ENCODE results near the gene HEPHL1. TPM values are rescaled to one million over a fixed set of nuclear protein-coding genes. Genes with fewer than 3 reads are reported as not detected.

HEPHL1 gene
- total RNA-seq, 4 donors from 2014 or later = not detected

DNA sequence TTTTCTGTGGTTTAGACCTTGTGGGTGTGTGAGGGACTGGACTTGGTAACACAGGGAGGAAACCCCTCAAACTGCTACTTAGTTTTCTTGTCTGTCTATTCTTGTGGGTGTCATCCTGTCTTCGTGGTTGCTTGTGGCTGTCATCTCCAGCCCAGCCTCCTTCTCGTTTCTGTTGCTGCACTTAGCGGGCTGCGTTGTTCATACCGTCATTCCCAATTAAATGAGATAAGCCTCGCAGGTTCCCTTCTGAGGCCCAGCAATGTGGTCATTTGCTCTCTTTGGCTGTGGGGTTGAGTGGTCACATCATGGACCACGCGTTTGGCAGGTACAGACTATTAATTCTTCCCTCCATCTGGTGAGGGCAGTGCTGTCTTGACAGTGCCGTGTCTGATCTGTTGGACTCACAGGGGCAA is 126.3 kb downstream of the HEPHL1 start:
- DNase-seq (ENCODE audit: low spot score) = no peak
- ATAC-seq (ENCODE audit: low FRiP score) = no peak

GRCh38 chr11:94148189-94148588 is 127.0 kb downstream of the HEPHL1 start:
- ATAC-seq (ENCODE audit: low FRiP score) (no peak), DNase-seq (ENCODE audit: low spot score) (no peak)
- no peak for TF ChIP-seq CTCF (IDR thresholded peaks at IDR 0.05)

More for the DNA sequence above, 126.3 kb downstream of the HEPHL1 start:
- TF ChIP-seq CTCF (IDR thresholded peaks at IDR 0.05) = no peak

DNA sequence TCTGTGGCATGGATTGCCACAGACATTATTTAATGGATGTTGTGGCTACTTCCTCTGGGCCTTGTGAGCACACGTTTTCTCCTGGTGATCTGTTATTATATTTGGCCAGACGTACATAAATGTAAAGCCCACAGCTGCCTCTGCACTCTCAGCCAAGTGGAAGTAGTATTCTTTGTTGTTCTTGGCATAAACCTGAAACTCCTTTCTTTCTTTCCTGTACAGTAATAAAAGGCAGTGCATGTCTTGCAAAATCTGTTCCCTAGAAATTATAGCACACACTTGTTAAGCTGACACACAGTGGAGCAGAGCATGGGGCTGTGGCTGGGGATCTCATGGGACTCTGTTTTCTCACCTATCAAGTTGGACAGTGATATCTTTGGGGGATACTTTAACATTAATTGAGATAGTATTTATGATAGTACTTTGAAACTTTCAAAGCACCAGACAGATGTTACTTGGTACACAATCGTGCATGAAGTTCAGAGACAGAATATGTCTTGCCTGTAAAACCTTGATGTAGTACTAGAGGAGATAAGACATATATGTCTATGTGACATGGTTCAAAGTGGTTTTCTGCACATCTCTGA is 128.4 kb downstream of the HEPHL1 start:
- DNase-seq (ENCODE audit: low spot score) (no peak), ATAC-seq (ENCODE audit: low FRiP score) (no peak)
- TF ChIP-seq CTCF (IDR thresholded peaks at IDR 0.05) = no peak

DNA sequence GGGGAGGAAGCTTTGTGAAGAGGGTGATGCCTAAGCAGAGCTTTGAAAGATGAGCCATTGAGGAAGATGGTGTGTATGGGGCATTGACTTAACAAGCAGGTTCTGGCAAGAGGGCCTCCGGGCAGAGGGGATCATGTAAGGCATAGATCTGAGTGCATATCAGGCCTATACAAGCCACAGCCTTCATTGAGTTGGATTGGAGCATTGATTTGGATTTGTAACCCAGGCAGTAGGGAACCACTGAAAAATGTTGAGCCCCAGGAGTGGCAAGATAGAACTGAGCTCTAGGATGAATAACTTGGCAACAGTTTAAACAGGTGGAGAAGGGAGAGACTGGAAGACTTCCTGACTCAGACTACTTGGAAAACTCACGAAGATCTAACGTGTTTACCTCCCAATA is 128.9 kb downstream of the HEPHL1 start:
- no peak for DNase-seq (ENCODE audit: low spot score)
- TF ChIP-seq CTCF (IDR thresholded peaks at IDR 0.05) = no peak
- ATAC-seq (ENCODE audit: low FRiP score) = peak; percentile 36

DNA sequence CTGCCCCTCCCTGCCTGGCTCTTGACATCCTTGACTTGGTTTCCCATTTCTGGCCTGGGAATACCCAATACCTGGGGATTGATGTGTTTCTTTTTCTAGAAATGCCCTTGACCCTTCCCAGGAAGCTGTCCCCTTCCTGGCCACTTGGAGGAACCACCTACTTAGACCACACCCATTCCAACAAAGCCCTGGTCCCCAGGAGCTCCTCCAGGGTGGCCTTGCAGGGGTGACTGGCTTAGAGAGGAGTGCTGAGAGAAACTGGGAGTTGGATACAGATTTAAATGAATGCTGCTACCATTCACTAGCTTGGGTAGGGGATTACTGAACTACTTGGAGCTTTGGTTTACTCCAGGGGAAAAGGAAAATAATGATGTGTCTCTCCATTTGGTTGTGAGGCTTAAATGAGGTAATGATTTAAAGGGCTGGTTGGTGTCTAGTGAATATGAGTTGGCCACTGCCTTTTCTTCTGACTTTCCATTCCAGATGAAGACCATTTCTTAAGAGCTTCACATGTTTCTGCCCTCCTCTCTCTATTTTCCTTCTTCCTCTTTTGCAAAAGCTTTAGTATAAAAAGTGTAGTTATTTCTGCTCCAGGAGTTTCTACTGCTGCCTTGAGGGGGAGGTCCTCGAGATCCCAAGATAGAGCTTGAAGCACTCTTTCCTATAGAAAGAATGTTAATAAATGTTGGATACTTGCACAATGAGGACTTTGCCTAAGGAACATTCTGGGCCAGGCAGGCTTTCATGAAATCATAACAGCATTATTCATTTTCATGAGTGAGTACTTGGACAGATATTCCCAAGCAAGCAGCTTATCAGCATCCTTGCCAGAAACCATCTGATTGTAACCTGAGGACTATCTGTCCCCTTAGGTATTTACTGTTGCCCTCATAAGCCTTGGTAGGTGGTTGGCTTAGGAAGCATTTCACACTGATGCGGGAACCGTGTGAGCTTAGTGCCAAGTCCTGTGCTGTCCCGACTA is 129.8 kb downstream of the HEPHL1 start:
- ATAC-seq (ENCODE audit: low FRiP score) = no peak
- TF ChIP-seq CTCF (IDR thresholded peaks at IDR 0.05) = no peak

DNA sequence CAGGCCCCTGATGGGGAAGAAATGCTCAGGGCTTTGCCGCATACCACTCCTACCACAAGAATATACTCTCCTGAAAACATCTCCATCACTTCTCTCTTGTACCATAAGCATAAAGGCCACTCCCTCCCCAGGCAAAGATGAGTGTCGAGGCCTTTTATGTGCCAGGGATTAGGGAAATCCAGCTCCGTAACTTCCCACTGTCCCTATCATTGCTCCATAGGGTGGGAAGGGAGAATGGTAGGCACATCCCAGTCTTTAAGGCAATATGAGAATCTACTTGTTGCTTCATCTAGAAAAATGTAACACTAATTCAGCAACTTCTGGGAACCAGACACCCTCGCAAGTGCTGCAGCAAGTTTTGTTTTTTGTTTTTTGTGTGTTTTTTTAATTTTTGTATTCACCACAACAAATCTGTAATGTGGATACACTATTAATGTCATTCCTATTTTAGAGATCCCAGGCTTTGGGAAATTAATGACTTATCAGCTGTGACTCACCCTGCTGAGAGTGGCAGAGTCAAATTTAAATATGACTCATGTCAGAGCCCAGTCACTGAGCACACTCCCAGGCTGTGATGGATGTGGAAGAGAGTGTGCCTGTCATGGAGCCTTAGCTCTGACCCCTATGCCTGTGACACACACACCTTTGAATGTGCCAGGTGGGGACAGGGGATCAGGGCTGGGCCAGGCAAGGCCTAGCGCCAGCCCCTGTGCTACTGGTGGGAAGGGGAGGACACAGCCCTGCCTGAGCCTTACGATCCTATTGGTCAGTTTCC is 130.9 kb downstream of the HEPHL1 start:
- TF ChIP-seq CTCF (IDR thresholded peaks at IDR 0.05) = no peak
- ATAC-seq (ENCODE audit: low FRiP score) (peak; percentile 92), DNase-seq (ENCODE audit: low spot score) (no peak)

More for the DNA sequence above, 129.8 kb downstream of the HEPHL1 start:
- DNase-seq (ENCODE audit: low spot score) = no peak

Measured in omental fat pad (tissue), 4 donors.